ENCODE data around the gene PLXNB1.

DNA sequence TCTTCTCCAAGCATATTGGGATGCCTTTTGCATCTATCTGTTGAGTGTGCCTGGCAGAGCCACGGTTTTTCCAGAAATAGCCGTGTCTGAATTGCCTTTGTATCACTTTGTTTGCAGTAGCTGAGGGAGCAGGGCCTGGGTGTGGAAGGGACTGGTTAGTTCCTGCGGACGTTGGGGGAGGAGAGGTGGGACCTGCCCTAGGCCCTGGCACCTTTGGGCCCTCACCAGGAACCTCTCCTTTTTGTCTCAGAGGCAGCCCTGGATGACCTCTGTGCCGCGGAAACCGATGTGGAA is 35.3 kb upstream of the PLXNB1 start:
- TF ChIP-seq CTCF (conservative IDR thresholded peaks at IDR 0.05 in 1 of 2, IDR thresholded peaks at IDR 0.05 in 1 of 2; ENCODE audit: extremely low read depth in 1 of 2, insufficient read depth in 1 of 2, low read depth in 1 of 2, low read length in 2 of 2) (no peak), EZH2 (IDR thresholded peaks at IDR 0.05; ENCODE audit: borderline replicate concordance, low read length) (no peak)

Data from mammary epithelial cell (primary cell).